ENCODE measurements around the gene MCC.
A peak's percentile ranks its signal among the peaks of the same experiment; 100 is the strongest.

Gene MCC

DNA sequence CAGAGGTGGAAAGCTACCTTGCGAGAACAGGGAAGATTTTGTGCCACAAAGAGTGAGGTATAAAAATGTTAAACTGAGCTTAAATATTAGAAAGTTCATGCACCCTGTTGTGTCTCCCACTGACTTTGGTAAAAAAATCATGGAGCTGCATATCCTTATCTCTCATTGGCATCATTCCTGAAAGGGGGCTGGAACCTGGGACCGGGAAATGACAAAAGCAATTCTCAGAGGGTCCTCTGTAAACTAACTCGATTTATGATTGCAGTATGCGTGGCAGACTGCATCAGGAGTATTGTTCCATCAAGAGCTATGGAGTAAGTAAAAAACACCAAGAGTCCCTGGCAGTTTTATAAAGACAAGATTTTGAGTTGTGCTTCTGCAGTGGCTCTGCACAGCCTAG lies 362.9 kb downstream of the MCC start:
- DNase-seq: no peak

DNA sequence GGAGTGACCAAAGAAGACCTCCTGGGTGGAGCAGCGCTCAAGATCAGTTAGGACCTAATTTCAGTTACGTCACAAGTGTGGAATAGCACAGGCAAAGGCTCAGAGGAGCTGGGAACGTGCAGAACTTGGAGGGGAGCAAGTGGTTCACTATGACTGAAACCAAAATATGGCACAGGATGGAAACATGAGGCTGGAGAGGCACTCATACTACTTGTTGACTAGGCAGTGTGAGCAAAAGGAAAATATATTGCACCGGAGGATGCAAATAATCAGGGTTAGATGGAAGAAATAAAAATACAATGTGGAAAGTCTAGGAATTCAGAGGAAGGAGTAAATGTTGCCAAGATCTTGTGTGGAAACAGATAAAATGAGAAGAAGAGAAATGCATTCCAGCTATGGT lies 363.3 kb downstream of the MCC start:
- DNase-seq: no peak

DNA sequence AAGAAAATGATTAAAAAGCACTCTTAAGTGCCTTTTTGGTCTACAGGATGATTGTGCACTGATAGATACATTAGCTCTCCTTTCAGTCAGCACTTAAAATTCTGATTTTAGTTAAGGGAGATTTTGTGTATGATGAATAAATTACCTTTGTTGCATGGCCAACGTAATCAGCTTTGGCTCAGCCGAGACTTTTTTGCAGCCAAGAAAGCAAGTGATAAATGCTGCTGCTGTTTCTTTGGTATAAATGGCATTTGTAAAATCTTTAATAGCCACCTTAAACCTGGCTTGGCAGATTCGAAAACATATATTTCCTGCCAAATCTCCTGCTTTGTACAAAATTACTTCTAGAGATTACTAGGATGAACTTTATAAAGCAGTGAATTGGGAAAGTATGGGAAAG lies 364.0 kb downstream of the MCC start:
- DNase-seq: no peak

DNA sequence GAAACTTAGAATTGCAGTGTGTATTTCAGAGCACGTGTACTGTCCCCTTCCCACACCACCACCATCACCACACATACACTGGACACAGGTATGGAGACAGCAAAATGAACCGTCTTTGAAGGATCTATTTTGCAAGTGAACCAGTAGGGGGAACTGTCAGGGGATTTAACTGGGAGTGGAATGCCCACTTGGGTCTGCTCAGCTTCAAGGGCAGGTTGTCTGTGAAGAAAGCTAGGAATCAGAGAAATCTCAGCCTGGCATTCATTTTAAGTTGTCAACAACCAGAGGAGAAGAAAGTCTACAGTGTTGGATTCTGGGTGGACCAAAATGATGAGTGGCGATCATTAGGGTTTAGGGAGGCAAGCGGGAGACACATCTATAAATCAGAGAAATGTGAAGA lies 364.6 kb downstream of the MCC start:
- DNase-seq: no peak

DNA sequence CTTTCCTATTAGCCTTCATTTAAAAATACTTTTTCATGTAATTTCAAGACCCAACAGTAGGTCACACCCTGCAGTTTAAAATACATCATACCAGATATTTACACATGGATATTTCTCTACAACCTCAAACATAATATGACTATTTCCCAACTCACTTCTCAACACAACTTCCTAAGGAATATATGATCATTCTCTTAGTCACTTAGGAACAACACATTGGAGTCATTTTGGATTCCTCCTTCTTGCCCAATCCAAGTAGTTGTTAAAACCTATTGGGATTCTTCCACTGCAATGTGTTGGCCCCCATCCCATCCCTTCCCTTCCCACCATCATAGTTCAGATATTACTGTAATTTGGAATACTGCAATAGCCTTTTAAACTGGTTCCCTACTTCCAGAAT lies 366.2 kb downstream of the MCC start:
- no peak for DNase-seq

DNA sequence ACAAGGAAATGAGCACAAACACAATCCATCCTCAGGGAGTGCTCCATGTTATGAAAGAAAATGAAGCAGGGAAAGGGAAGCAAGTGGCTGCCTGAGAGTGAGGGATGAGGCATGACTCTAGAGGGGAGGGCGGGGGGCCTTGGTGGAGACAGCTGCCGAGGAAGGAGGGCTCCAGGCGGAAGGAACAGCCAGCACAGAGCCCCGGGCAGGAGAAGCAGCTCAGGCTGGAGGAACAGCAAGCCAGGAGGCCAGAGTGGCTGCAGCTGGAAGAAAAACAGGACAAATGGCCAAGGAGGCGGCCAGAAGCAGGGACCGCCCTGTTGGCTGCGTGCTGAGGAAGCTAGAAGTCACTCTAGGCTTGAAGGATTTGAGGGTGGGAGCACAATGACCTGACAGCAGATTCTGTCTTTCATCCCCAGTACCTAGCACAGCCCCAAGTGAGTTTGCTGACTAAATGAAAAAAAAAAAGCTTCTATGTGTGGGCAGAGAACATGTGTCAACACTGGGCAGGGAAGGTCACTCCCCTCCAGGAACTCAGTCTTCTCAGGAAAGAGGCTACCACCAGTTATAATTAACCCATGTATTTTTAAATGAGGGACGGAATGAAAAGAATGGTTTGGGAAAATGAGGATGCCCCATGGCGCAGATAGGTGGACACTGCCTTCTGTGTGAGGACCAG lies 368.9 kb downstream of the MCC start:
- no peak for DNase-seq

DNA sequence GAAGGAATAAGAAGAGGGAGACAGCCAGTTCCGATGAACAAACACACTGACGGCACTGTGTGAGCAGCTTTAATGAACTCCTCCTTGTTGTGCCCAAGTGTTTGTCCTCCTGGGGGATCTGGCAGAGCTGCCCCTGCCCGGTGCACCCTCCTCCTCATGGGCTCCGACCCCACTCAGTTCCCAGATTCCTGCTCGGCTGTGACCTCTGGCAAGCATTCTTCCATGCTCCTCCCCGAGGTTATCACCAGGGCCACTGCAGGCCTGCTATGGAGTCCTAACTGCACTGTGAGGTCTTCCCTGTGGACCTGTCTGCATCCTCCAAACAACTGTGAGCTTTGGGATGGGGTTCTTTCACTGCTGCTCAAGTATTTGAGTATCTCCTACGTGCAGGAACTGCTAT lies 369.5 kb downstream of the MCC start:
- DNase-seq: no peak

DNA sequence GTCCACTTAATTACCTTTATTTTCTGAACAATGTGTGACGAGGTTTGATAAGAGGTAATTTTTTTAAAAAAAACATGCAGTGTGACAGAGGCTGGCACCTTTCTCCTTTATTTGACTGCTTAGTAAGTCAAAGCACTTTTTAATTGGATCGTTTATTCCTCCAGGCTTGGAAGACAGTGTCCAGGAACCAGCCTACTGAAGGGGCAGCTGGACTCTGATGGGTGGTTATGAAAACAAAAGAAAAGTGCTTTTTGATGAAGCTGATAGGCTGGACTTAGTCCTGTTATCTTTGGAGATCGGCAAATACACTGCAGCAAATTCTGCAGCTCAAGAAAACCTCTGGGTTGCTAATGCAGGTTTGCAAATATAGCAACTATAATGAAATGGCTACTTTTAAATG lies 370.0 kb downstream of the MCC start:
- DNase-seq: no peak

DNA sequence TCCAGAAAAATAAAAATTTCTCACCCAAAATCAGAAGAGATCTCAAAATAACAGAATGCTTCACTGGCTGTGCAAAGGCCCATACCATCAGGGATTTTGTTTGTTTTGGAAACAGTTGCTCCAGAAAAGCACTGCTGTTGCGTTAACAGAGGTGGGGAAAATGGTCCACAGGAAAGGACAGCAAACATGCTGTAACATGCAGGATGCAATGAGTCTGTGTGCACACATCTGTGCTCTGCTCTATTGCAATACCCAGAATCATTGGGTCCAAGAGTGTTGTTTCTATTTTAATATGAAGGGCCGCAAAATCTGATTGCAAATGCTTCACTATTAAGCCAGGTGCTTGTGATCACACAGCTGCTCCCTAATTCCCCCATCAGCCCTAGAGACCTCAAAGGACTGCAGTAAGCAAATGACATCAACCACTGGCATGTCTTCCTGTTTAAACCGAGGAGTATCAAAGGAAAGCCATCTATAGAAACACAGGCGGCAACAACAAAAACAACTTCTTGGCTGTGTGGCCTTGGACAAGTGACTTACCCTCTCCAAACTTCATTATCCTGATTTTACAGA lies 370.6 kb downstream of the MCC start:
- DNase-seq: peak; percentile 84

DNA sequence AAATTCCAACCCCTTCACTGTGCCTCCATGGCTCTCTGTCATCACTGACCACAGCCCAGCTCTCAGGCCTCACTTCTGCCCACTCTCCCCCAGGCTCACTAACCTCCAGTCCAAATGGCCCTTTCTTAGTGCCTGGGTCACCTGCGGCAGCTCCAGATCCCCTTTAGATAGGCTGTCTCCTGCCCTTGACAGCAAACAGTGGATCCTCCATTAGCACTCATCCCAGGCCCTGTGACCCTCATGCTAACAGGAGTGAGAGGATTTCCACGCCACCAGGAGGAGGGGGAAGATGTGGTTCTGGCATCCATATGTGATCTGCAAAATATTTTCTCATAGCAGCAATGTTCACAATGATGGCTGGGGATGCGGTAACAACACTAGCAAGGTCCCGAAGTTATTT lies 372.3 kb downstream of the MCC start:
- no peak for DNase-seq

DNA sequence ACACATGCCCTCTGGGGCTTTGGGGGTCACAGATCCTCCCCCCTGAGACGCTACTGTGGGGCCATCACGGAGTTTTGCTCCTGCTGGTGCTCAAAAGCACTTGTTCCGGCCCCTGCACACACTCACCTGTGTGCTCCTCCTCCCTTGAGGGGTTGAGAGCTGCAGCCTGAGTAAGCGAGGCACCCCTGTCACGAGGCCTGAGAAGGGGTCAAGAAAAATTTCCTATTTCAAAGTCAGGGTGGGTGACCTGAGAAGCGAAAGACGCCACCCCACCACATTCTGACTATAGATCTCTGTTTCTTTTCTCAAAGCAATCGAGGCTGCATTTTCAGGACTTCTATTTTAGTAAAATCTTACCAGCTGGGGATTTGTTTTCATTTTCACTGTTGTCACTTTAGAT lies 373.2 kb downstream of the MCC start:
- DNase-seq: no peak

DNA sequence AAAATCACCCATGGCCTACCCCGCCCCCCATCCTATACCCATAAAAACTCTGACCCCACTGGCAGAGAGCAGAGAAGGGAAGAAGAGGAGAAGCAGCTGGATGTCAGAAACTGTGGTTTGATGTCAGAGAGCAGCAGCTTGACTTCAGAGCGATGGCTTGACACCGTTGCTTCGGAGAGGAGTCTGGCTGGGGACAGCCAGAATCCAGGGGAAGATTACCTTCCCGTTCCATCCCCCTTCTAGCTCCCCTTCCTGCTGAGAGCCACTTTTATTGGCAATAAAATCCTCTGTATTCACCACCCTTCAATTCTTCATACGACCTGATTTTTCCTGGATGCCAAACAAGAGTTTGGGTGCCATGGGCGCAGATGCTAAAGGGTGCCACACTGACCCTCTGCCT lies 373.7 kb downstream of the MCC start:
- no peak for DNase-seq

DNA sequence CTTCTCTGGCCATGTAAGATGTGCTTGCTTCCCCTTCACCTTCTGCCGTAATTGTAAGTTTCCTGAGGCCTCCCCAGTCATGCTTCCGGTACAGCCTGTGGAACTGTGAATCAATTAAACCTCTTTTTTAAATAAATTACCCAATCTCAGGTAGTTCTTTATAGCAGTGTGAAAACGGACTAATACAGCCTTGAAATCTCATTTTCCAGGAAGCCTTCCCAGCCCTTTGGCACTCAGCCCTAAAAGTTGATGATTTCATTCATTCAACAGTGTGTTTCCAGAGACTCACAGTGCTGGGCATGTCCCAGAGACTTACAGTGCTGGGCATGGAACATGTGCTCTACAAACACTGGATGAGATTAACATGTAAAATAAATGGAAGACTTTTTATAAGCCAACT lies 375.8 kb downstream of the MCC start:
- DNase-seq: no peak

DNA sequence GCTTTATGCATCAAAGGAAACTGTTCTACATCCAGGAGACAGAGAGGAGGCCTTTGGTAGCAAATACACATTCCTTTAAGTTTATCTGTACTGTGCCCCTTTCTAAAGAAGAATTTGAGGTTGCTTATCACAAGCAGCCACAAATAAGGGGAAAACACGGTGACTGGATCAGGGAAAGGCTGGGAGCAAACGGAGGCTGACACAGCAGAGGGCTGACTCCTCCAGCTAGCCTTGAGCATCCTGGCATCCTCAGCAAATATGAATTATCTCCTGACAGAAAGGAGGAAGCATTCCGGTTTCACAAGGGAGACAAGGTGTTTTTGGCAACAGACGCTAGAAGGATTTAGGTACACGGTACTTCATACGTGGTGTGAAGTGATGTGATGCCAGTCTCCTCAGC lies 378.1 kb downstream of the MCC start:
- no peak for DNase-seq

DNA sequence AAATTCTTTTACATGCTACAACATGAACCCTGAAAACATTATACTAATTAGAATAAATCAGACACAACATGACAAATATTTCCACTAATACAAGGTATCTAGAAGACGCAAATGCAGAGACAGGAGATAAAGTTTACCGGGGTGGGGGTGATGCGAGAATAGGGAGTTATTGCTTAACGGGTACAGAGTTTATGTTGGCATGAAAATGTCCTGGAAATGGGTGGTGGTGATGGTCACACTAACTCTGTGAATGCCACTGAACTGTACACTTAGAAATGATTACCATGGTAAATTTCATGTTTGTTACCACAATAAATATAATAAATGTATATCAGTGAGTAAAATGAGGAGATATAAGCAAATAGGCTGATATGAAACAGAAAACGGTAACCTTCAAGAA lies 378.9 kb downstream of the MCC start:
- DNase-seq: no peak

DNA sequence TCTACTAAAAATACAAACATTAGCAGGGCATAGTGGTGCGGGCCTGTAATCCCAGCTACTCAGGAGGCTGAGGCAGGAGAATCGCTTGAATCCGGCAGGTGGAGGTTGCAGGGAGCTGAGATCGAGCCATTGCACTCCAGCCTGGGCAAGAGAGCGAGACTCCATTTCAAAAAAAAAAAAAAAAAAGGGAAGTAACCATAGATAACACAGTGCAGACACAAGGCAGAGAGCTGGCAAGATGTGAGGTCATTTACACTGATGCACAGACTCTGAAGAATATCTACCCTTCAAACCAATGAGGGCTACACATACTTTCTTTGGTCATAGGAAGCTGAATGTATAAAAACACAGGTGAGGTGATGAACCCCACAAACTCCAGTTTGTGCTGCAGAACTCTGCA lies 379.8 kb downstream of the MCC start:
- no peak for DNase-seq

DNA sequence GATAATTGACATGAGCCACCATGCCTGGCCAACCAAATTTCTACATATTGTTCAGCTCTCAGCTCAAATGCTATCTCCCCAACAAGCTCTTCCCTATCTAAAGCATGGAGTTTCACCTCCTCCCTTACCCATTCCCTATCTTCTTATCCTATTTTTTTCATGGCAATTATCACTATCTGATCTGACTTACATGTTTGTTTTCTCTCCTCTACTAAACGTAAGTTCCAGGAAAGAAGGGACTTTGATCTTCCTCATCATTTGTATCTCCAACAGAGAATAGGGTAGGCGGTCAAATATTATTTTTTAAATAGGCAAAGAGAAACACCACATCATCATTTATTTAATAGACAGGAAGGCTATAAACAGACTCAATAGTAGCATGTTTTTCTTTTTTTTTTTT lies 381.4 kb downstream of the MCC start:
- no peak for DNase-seq

DNA sequence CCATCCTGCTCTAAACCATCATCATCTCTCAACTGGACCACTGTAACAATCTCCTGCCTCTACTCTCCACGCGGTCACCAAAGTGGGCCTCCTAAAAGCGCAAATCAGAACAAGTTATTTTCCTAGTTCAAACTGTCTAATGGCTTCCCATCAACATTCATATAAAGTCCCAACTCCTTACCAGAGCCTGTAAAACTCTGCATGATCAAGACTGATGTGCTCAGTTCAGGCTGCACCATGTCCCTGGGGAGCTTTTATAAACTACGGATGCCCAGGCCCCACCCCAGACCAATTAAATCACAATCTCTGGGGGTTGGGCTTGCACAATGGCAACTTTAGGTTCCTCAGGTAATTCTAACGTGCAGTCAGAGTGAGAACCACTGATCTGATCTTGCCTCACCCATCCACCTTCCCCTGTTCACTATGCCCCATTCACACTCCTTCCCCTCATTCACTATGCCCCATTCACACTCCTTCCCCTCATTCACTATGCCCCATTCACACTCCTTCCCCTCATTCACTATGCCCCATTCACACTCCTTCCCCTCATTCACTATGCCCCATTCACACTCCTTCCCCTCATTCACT lies 382.5 kb downstream of the MCC start:
- no peak for DNase-seq

DNA sequence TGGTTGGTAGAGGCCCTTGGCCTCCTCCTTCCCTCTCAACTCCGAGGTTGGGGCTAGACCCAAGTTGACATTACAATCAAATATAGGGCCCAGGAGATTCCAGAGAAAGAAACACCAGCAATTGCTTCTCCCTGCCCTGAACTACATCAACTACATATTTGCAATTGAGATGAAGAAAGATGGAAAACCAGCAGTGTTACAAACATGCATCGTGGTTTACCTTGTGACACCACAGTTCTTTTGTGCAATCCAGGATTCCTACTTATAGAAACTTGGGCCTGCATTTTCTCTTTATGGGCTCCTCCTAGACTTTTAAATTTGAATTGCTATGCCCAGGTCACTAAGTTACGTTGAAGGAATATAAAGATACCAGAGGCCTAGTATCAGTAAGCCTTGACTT lies 384.9 kb downstream of the MCC start:
- no peak for DNase-seq

DNA sequence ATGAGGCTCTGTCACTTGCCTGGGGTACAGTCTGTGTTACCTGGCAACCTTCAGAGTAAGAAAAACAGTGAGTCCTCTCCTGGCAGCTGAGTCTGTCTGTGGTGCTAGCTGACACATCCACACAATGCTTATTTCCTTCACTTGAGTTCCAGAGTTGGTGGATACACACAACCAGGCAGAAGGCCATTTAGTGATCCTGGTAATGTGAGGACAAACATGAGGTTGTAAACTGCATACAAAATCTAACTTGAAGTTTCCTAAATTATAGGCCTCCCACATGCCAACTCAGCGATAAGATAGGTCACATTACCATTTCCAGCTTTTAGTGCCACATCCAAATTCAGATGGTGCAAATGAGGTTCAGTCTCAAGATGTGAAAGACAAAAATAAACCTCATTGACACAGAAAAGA lies 386.1 kb downstream of the MCC start:
- no peak for DNase-seq

DNA sequence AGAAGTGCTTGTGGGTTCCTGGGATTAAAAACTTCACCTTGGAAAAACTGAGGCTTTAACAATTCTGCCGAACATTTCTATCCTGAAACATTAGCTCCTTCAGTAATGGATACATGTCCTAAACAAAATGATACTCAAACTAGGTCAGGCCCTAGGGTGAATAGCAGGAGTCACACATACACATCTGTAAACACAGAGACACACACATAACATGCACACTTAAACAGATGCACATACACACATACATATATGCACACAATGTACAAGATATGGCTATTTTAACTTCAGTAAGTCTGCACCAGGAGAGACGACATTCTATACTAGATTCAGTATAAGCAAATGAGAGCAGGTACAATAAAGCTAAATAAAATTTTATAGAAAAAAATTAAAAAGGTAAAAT lies 387.3 kb downstream of the MCC start:
- no peak for DNase-seq

DNA sequence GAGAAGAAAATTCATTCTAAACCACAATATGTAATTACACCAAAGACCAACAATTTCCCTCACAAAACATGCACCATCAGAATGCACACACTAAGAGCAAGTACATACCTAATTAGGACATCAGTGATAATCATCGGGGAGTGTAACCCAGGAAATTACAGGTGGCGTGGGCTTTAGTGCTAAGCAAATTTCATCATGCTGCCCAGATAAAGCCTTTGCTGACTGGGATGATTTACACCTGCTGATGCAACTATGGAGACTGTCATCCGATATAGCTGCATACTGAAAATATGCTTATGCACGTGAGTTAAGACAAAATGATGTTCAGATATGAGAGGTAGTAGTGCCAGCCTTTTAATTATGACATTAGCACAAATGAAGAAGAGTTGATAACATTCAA lies 388.4 kb downstream of the MCC start:
- no peak for DNase-seq

DNA sequence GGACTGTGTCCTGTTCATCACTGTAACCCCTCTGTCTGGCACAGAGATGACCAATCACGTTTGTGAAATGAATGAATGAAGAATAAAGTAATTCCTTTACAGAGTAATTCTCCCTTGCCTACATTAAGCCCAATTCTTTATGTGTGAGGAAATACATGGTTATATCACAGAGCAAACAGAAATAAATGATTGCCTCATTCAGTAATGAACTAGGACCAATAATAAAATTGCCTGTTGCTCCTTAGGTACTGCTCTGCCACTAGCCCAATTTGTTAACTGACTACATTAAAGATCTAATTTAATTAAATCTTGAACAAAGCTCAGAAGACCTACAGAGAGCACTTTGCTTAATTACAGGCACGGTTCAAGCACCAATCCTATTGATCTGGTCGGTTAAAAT lies 389.9 kb downstream of the MCC start:
- no peak for DNase-seq

DNA sequence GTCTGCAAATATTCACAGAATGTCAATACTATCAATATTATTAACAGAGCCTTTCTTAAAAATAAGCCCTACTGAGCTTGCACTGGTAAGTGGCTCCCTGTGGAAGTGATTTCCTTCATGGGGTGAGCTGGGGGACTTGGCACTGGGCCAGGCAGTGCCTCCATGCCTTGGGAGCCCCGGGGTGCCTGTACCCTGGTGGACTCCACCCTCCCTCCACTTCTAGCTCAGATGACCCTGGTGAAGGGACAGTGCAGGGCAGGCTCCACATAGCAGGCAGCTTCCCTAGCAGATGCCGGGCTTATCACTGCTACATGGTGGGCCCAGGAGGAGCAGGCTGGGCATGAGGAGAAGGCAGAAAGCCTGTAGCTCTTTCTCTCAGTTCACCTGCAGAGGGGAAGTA lies 392.4 kb downstream of the MCC start:
- DNase-seq: no peak

DNA sequence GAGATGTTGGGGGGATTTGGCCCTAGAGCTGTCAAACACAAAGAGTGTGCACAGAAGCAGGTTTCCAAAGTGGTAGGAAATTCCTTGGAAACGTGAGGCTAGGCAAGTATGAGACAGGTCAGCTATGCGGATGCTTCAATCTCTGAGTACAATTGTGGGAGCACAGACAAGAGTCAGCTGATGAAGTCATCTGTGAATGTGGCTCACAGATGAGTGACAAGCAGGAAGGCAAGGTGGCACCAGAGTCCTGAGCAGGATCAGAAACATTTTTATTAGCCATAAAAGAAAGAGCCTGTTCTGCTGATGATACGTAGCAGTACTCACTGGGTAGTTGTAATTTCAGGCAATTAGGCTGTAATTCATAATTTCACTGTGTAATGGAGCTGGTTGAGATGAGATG lies 394.7 kb downstream of the MCC start:
- DNase-seq: no peak
